KMS-11 (cell line): ENCODE data around the gene PHLDA2.

ENCODE experiments used
- H2AFZ ChIP-seq: fragments of 200-600 bp; sonication (generic); 2 replicates; pipeline ENCODE4 v1.6.1; 2016; ENCODE audit warnings: antibody characterized with exemption, mixed run types, low read depth
- H3K27ac ChIP-seq: fragments of 200-600 bp; sonication (generic); 2 replicates; pipeline ENCODE4 v1.6.1; 2016; ENCODE audit warnings: mild to moderate bottlenecking, mixed run types
- H3K27me3 ChIP-seq: fragments of 200-600 bp; sonication (generic); 2 replicates; pipeline ENCODE4 v1.6.1; 2017; ENCODE audit warnings: mild to moderate bottlenecking, low read depth, mixed run types, moderate library complexity; ENCODE audit not compliant: insufficient read depth
- H3K36me3 ChIP-seq: fragments of 200-600 bp; sonication (generic); 2 replicates; pipeline ENCODE4 v1.6.1; 2017; ENCODE audit warnings: mild to moderate bottlenecking, mixed run types; ENCODE audit not compliant: insufficient read depth
- H3K4me1 ChIP-seq: fragments of 200-600 bp; sonication (generic); 2 replicates; pipeline ENCODE4 v1.6.1; 2016; ENCODE audit warnings: mild to moderate bottlenecking, low read depth, mixed run types; ENCODE audit not compliant: poor library complexity, severe bottlenecking
- H3K4me2 ChIP-seq: fragments of 200-600 bp; sonication (generic); 2 replicates; pipeline ENCODE4 v1.7.0; 2016; ENCODE audit warnings: mild to moderate bottlenecking, mixed run types
- H3K4me3 ChIP-seq: fragments of 200-600 bp; sonication (generic); IDR thresholded peaks from 2 replicates; pipeline ENCODE4 v1.6.1; 2017; ENCODE audit warnings: low read depth, low read length, mixed read lengths; ENCODE audit not compliant: insufficient read depth
- H3K79me2 ChIP-seq: fragments of 200-600 bp; sonication (generic); 2 replicates; pipeline ENCODE4 v1.6.1; 2016; ENCODE audit warnings: low read depth, mixed run types; ENCODE audit not compliant: insufficient read depth
- H3K9ac ChIP-seq: fragments of 200-600 bp; sonication (generic); 2 replicates; pipeline ENCODE4 v1.6.1; 2016; ENCODE audit warnings: mild to moderate bottlenecking, mixed run types
- H4K20me1 ChIP-seq: fragments of 200-600 bp; sonication (generic); 2 replicates; pipeline ENCODE4 v1.6.1; 2016; ENCODE audit warnings: mild to moderate bottlenecking, mixed run types; ENCODE audit not compliant: insufficient read depth
- CTCF ChIP-seq: fragments of 200-600 bp; sonication (generic); conservative IDR thresholded peaks from 2 replicates; pipeline ENCODE4 v1.6.1; 2017; ENCODE audit warnings: low read depth, mild to moderate bottlenecking, antibody characterized with exemption, low read length, moderate library complexity, mixed read lengths

Gene PHLDA2

GRCh38 chr11:2886936-2887335, 42.3 kb downstream of the PHLDA2 start:
- H2AFZ ChIP-seq: no peak overlapping the region
- TF ChIP-seq CTCF: no peak
- H3K4me2 ChIP-seq: no peak overlapping the region
- no peak overlapping the region for H3K4me3 ChIP-seq
- H3K27ac ChIP-seq: no peak overlapping the region
- no peaks in the 10 kb centered on the region for H3K36me3 ChIP-seq
- peaks cover 4% of the 10 kb centered on the region for H3K4me1 ChIP-seq
- H3K27me3 ChIP-seq: peaks cover 3% of the 10 kb centered on the region; the same call in 1 of the 2 replicates
- H3K9ac ChIP-seq: no peak overlapping the region
- no peaks in the 10 kb centered on the region for H4K20me1 ChIP-seq
- H3K79me2 ChIP-seq: no peaks in the 10 kb centered on the region

- Histone ChIP-seq H3K27ac (no peak overlapping the region), H3K9ac (no peak overlapping the region)
These were observed 42.9 kb downstream of the PHLDA2 start for GRCh38 chr11:2886191-2886894.

GRCh38 chr11:2885678-2886081, 43.5 kb downstream of the PHLDA2 start, which contains the start of gene CDKN1C:
CDKN1C (minus strand) TSS chr11:2885775; CDS start chr11:2885456, 319 bp downstream.
- Histone ChIP-seq H3K4me1 (peaks cover 4% of the 10 kb centered on the region), H3K4me2 (peak within 1 kb of the TSS; percentile 96), H3K79me2 (no peaks in the 10 kb centered on the region), H3K9ac (peak within 1 kb of the TSS; percentile 30; the same call in 1 of the 2 replicates), H3K27me3 (peaks cover 3% of the 10 kb centered on the region; the same call in 1 of the 2 replicates), H4K20me1 (no peaks in the 10 kb centered on the region), H3K4me3 (no peak within 1 kb of the TSS), H2AFZ (peak within 1 kb of the TSS; percentile 79), H3K36me3 (no peaks in the 10 kb centered on the region), H3K27ac (no peak within 1 kb of the TSS)
- TF ChIP-seq CTCF: no peak

More at GRCh38 chr11:2886191-2886894, 42.9 kb downstream of the PHLDA2 start:
- TF ChIP-seq CTCF: no peak
- no peak overlapping the region for H3K4me2 ChIP-seq
- H3K27me3 ChIP-seq: peaks cover 3% of the 10 kb centered on the region; the same call in 1 of the 2 replicates
- H3K36me3 ChIP-seq: no peaks in the 10 kb centered on the region
- H3K79me2 ChIP-seq: no peaks in the 10 kb centered on the region
- peaks cover 4% of the 10 kb centered on the region for H3K4me1 ChIP-seq
- no peak overlapping the region for H2AFZ ChIP-seq
- H3K4me3 ChIP-seq: no peak overlapping the region
- H4K20me1 ChIP-seq: no peaks in the 10 kb centered on the region

- Histone ChIP-seq H3K4me2 (peak overlapping the region; percentile 96), H3K36me3 (no peaks in the 10 kb centered on the region), H3K27ac (no peak overlapping the region), H3K4me1 (peaks cover 4% of the 10 kb centered on the region), H4K20me1 (no peaks in the 10 kb centered on the region), H3K27me3 (peaks cover 3% of the 10 kb centered on the region; the same call in 1 of the 2 replicates), H2AFZ (peak overlapping the region; percentile 79), H3K79me2 (no peaks in the 10 kb centered on the region), H3K9ac (peak overlapping the region; percentile 30; the same call in 1 of the 2 replicates), H3K4me3 (no peak overlapping the region)
- peak; percentile 25; the same call in 1 of the 2 replicates for TF ChIP-seq CTCF
These were observed 44.1 kb downstream of the PHLDA2 start for GRCh38 chr11:2885017-2885677.
